Measurements from ENCODE around the gene SCFD2.

DNA sequence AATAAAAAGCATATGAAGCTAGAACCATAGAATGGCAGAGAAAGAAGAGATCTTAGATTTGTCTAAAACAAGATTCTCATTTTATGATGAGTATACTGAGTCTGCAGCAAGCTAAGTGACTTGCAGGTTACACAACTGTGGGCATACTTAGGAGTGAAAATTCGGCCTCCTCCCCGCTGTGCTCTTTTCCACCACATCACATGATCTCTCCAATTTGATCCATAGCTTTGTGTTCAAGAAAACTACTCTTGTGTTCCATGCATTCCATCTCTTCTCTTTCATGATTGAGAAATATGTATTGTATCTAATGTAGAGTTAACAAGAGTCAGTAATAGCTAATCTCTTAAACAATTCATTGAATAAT is 234.3 kb downstream of the SCFD2 start:
- TF ChIP-seq GATA2 (IDR thresholded peaks at IDR 0.05; ENCODE audit: low read depth, low read length) (no peak), GATA3 (IDR thresholded peaks at IDR 0.05; ENCODE audit: low read depth, low read length) (no peak)

Measured in SH-SY5Y (cell line).